PC-3 (cell line): Measurements from ENCODE around the gene ZBTB40. TPM values are rescaled to one million over a fixed set of nuclear protein-coding genes. Genes with fewer than 3 reads are reported as not detected.

Source experiments
- ATAC-seq: fragments of 200-7000 bp; cut with Tn5 transposase; 2 replicates; pipeline ENCODE4 v1.9.1; 2020; ENCODE audit warnings: mild to moderate bottlenecking, moderate library complexity
- BruUV-seq: library from RNA; stranded (reverse); fragments of 400-500 nt; replicated peaks from 2 replicates; lab custom pipeline; 2021; lab: Mats Ljungman, UMichigan
- CTCF ChIA-PET: fragments of 300-600 bp; sonication (Branson Sonifier 250); formaldehyde crosslinking; loops from one replicate; lab custom pipeline; 2022; ENCODE audit warnings: antibody characterized with exemption; lab: Charles Lee
- POLR2A ChIA-PET: fragments of 300-600 bp; sonication (Branson Sonifier 250); formaldehyde crosslinking; loops from one replicate; lab custom pipeline; 2022; ENCODE audit warnings: antibody characterized with exemption; ENCODE audit not compliant: unreplicated experiment; lab: Charles Lee
- DNase-seq: peaks from one replicate; pipeline ENCODE4 v3.0.0-alpha.2; 2015
- H2AFZ ChIP-seq: fragments of 300-600 bp; sonication (generic); 2 replicates; pipeline ENCODE4 v1.6.0; 2016; ENCODE audit warnings: antibody characterized with exemption, low read length
- H3F3A ChIP-seq: fragments of 300-600 bp; sonication (generic); one replicate; pipeline ENCODE4 v1.6.0; 2017; ENCODE audit warnings: antibody characterized with exemption, low read length, control low read depth, mild to moderate bottlenecking; ENCODE audit not compliant: unreplicated experiment
- H3K27ac ChIP-seq: fragments of 300-600 bp; sonication (generic); 2 replicates; pipeline ENCODE4 v1.5.1; 2016; ENCODE audit warnings: mild to moderate bottlenecking, low read length
- H3K27me3 ChIP-seq: fragments of 300-600 bp; sonication (generic); 2 replicates; pipeline ENCODE4 v1.6.1; 2016; ENCODE audit warnings: low read length, mixed read lengths
- H3K36me3 ChIP-seq: fragments of 300-600 bp; sonication (generic); 2 replicates; pipeline ENCODE4 v1.6.1; 2016; ENCODE audit warnings: low read depth, mixed run types, low read length, mixed read lengths
- H3K4me1 ChIP-seq: fragments of 300-600 bp; sonication (generic); 2 replicates; pipeline ENCODE4 v1.5.1; 2016; ENCODE audit warnings: low read length; ENCODE audit not compliant: insufficient read depth
- H3K4me2 ChIP-seq: fragments of 300-600 bp; sonication (generic); 2 replicates; pipeline ENCODE4 v1.6.0; 2016; ENCODE audit warnings: low read length
- H3K4me3 ChIP-seq: fragments of 300-600 bp; sonication (generic); 2 replicates; pipeline ENCODE4 v1.5.1; 2016; ENCODE audit warnings: mild to moderate bottlenecking, low read length, mixed read lengths
- H3K79me2 ChIP-seq: fragments of 300-600 bp; sonication (generic); 2 replicates; pipeline ENCODE4 v1.6.1; 2017; ENCODE audit warnings: low read length, mixed read lengths
- H3K9ac ChIP-seq: fragments of 300-600 bp; sonication (generic); 2 replicates; pipeline ENCODE4 v1.6.0; 2016; ENCODE audit warnings: mild to moderate bottlenecking, low read length
- H3K9me2 ChIP-seq: fragments of 300-600 bp; sonication (generic); replicated peaks from 2 replicates; pipeline ENCODE4 v1.6.1; 2016; ENCODE audit warnings: mixed run types, low read length, mixed read lengths
- H3K9me3 ChIP-seq: fragments of 300-600 bp; sonication (generic); 2 replicates; pipeline ENCODE4 v1.6.1; 2016; ENCODE audit warnings: low read length, mixed read lengths
- H4K20me1 ChIP-seq: fragments of 300-600 bp; sonication (generic); 2 replicates; pipeline ENCODE4 v1.6.1; 2016; ENCODE audit warnings: low read length, mixed read lengths
- CTCF ChIP-seq: fragments of 300-600 bp; sonication (generic); conservative IDR thresholded peaks from 2 replicates; pipeline ENCODE4 v1.5.1; 2017; ENCODE audit warnings: antibody characterized with exemption, low read depth, mild to moderate bottlenecking, low read length
- EZH2 ChIP-seq: fragments of 300-600 bp; sonication (generic); IDR thresholded peaks from one replicate; pipeline ENCODE4 v1.6.1; 2017; ENCODE audit warnings: antibody characterized with exemption, mild to moderate bottlenecking, low read length; ENCODE audit not compliant: unreplicated experiment
- EZH2phosphoT487 ChIP-seq: fragments of 300-600 bp; sonication (generic); IDR thresholded peaks from 2 replicates; pipeline ENCODE4 v1.6.1; 2018; ENCODE audit warnings: mild to moderate bottlenecking, antibody characterized with exemption, low read length, borderline replicate concordance
- intact Hi-C: fragments of 100-400 bp; cut with micrococcal nuclease; formaldehyde crosslinking; loops from 2 replicates; pipeline ENCODE4 v1.9.0; 2023
- total RNA-seq: library from RNA; depleted of rRNA; stranded (reverse); fragments of >200 nt; gene quantifications from 2 replicates; pipeline ENCODE4 v1.2.3, GENCODE V29; 2014

The ZBTB40 gene
- total RNA-seq, 1 experiment from 2014 or later = 20.2 TPM

DNA sequence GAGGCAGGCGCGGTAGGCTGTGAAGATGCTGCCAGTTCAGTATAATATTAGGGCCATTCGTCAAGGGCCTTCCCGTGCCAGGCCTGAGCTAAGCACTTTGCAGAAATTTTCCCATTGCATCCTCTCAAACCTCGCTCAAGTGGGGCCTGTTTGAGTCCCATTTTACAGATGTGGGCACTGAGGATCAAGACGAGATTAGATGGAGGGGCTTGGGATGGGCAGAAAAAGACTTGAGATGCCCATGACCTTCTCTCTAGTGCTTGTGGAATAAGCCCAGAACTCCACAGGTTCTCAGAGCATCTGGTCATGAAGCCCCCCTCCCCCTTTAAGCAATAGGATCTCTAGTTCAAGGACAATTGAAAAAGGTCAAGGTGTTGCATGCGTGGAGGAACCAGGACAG lies 121.6 kb downstream of the ZBTB40 start:
- ATAC-seq (no peak), DNase-seq (no peak)
- Histone ChIP-seq H3K27me3 (peaks cover 36% of the 10 kb centered on the region), H3K36me3 (no peaks in the 10 kb centered on the region), H3K9me2 (no peaks in the 10 kb centered on the region), H3K4me2 (no peak overlapping the region), H3K4me3 (no peak overlapping the region), H3K4me1 (no peaks in the 10 kb centered on the region), H4K20me1 (no peaks in the 10 kb centered on the region), H3K9ac (no peak overlapping the region), H3K79me2 (no peaks in the 10 kb centered on the region), H3K9me3 (0 out of 2 replicates have a peak, but pooled peaks cover 2% of the 10 kb centered on the region), H3F3A (peaks cover 5% of the 10 kb centered on the region), H3K27ac (no peak overlapping the region), H2AFZ (no peak overlapping the region)
- intact Hi-C loops = no loop called here
- POLR2A ChIA-PET = no interaction called here
- no TSS peak for BruUV-seq
- CTCF ChIA-PET = no interaction called here
- TF ChIP-seq CTCF (no peak), EZH2 (no peak), EZH2phosphoT487 (no peak)

- BruUV-seq = no TSS peak
- H3K9ac ChIP-seq = no peak overlapping the region
- H3K79me2 ChIP-seq = no peaks in the 10 kb centered on the region
- H3K9me3 ChIP-seq = 0 out of 2 replicates have a peak, but pooled peaks cover 3% of the 10 kb centered on the region
- CTCF ChIA-PET = no interaction called here
- no peak overlapping the region for H3K4me2 ChIP-seq
- no peak overlapping the region for H3K27ac ChIP-seq
- peaks cover 17% of the 10 kb centered on the region for H3F3A ChIP-seq
- no peaks in the 10 kb centered on the region for H4K20me1 ChIP-seq
- TF ChIP-seq EZH2 (no peak), CTCF (no peak), EZH2phosphoT487 (no peak)
- H3K4me1 ChIP-seq = no peaks in the 10 kb centered on the region
- POLR2A ChIA-PET = interaction anchor here (0.6 kb wide), 1 partner anchor 209 kb away, joined by 3 read pairs; no protein-coding TSS in a partner anchor
- DNase-seq (no peak), ATAC-seq (no peak)
- no peaks in the 10 kb centered on the region for H3K9me2 ChIP-seq
- H2AFZ ChIP-seq = no peak overlapping the region
- peaks cover 36% of the 10 kb centered on the region for H3K27me3 ChIP-seq
- H3K36me3 ChIP-seq = no peaks in the 10 kb centered on the region
- intact Hi-C loops = no loop called here
- no peak overlapping the region for H3K4me3 ChIP-seq
These were observed 124.0 kb downstream of the ZBTB40 start for GRCh38 chr1:22575532-22576149.

- TF ChIP-seq EZH2phosphoT487 = no peak
- TF ChIP-seq CTCF = no peak
- no peak for TF ChIP-seq EZH2
- Histone ChIP-seq H3K27ac (no peak overlapping the region), H3K9ac (no peak overlapping the region), H3K4me3 (no peak overlapping the region), H3K79me2 (no peaks in the 10 kb centered on the region), H4K20me1 (no peaks in the 10 kb centered on the region), H2AFZ (no peak overlapping the region), H3K27me3 (peaks cover 36% of the 10 kb centered on the region), H3K9me2 (no peaks in the 10 kb centered on the region), H3K4me2 (no peak overlapping the region), H3F3A (peaks cover 17% of the 10 kb centered on the region), H3K36me3 (no peaks in the 10 kb centered on the region), H3K9me3 (0 out of 2 replicates have a peak, but pooled peaks cover 3% of the 10 kb centered on the region), H3K4me1 (no peaks in the 10 kb centered on the region)
- DNase-seq = no peak
- ChIA-PET CTCF (no interaction called here), POLR2A (interaction anchor here (0.6 kb wide), 1 partner anchor 208 kb away, joined by 3 read pairs; no protein-coding TSS in a partner anchor)
- intact Hi-C loops = no loop called here
- ATAC-seq = no peak
- no TSS peak for BruUV-seq
These were observed 124.5 kb downstream of the ZBTB40 start for GRCh38 chr1:22576150-22576544.
